SH-SY5Y (cell line): ENCODE data around the gene WDR47.

Source experiments
- GATA2 ChIP-seq: IDR thresholded peaks from 2 replicates; pipeline ENCODE4 v1.6.1; 2011; ENCODE audit warnings: mild to moderate bottlenecking, low read depth, low read length
- GATA3 ChIP-seq: IDR thresholded peaks from 2 replicates; pipeline ENCODE4 v1.6.1; 2011; ENCODE audit warnings: low read depth, mild to moderate bottlenecking, low read length, moderate library complexity

- no peak for TF ChIP-seq GATA2
- TF ChIP-seq GATA3: no peak
Observed at GRCh38 chr1:108983114-108983513, 58.8 kb downstream of the WDR47 start.
